Measurements from ENCODE around the gene RTEL1. TPM values are rescaled to one million over a fixed set of nuclear protein-coding genes. Genes with fewer than 3 reads are reported as not detected.

RTEL1 gene
- total RNA-seq, 1 experiment from 2014 or later, result 6.3 TPM

DNA sequence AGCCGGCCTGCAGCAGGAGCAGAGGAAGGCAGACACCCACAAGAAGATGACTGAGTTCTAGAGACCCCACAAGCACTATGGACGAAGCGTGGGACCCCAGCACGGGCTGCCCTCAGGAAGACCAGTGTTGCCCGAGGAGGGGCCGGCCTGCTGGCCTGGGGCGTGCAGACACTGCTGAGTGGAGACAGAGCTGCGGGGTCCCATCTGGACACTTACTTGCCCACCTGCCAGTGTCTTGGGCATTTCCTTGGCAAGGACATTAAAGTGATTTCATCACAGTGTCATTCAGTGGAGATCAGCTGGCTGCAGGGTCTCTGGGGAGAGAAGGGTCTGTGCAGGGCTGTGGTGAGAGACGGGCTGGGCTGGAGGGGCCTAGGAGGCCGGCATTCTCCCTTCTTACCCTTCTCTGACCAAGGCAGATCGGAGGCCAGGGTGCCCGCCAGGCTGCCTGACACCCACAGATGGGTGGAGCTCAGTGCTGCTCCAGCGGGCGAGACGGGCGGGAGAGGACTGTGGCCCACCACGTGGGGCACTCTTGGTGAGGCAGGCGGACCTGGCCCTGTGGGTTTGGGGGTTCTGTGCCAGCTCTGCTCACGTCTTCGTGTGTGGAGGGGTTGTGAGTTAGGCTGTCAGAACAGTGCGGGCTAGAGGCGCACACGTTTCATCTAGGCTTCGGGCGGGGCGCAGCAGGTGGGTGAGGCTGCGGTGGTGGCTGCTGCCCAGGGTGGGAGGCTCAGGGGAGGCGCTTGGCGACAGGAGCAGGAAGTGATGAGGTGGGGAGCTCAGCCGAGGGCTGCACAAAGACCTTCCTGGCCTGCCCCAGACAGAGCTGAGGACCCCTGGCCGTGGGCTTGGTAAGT is 78.0 kb downstream of the RTEL1 start, which contains the start of gene LIME1:
Gene LIME1 (plus strand): TSS at position 806 of the 860 bp plus-strand sequence. CDS start 886 bp downstream, outside the sequence.
- no peak for DNase-seq (ENCODE audit: extremely low read depth, low read depth)

DNA sequence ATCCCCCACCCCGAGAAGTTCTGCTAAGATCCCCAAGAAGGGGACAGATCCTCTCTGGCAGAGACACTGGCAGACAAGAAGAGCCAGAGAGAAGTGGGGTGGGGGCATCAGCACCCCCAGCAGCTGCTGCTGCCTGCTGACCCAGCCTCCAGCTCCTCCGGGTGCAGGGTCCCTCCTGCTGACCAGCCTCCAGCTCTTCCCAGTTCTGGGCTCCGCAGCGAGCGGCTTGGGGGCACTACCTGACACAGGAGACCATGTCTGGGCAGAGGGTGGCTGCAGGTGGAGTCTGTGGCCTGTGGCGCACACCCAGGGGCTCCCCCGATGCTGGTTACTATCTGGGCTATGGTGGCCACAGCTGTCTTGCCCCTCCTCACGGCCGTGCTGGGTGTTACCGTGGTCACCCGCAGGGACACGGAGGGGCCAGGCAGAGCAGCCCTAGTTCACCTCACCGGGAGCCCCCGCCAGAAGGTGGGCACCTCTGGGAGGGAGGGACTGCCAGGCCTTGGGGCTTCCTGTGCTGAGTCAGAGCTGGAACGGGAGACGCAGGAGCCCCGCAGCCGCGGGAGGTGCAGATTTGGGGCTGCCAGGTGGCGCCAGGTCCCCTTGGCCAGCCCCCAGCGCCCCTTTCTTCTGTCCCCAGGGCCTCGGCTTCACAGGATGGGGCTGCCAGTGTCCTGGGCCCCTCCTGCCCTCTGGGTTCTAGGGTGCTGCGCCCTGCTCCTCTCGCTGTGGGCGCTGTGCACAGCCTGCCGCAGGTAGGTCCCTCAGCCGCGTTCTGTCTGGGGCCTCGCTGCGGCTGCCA is 79.0 kb downstream of the RTEL1 start:
- DNase-seq (ENCODE audit: extremely low read depth, low read depth), result no peak

DNA sequence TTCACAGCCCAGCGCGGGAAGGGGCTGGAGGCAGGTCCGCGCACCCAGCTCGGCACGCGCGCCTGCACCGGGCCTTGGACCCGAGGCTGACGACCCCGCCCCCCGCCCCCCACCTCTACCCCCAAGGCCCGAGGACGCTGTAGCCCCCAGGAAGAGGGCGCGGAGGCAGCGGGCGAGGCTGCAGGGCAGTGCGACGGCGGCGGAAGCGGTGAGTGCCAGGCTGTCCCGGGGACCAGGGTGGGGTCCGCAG is 79.5 kb downstream of the RTEL1 start:
- no peak for DNase-seq (ENCODE audit: extremely low read depth, low read depth)

DNA sequence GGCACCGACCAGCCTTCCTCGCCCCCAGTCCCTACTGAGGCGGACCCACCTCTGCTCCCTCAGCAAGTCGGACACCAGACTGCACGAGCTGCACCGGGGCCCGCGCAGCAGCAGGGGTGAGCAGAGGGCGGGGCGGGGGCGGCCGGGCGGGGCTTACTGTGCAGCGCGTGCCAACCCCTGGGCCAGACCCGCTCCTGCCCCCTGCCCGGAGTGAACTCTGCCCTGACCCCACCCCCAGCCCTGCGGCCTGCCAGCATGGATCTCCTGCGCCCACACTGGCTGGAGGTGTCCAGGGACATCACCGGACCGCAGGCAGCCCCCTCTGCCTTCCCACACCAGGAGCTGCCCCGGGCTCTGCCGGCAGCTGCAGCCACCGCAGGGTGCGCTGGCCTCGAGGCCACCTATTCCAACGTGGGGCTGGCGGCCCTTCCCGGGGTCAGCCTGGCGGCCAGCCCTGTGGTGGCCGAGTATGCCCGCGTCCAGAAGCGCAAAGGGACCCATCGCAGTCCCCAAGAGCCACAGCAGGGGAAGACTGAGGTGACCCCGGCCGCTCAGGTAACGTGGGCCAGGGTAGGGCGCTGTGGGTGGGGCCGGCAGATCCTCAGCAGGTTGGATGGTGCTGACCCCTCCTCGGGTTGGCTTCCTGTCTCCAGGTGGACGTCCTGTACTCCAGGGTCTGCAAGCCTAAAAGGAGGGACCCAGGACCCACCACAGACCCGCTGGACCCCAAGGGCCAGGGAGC is 80.0 kb downstream of the RTEL1 start:
- DNase-seq (ENCODE audit: extremely low read depth, low read depth), result no peak

GRCh38 chr20:63738687-63739129 is 80.6 kb downstream of the RTEL1 start:
- DNase-seq (ENCODE audit: extremely low read depth, low read depth), result no peak

DNA sequence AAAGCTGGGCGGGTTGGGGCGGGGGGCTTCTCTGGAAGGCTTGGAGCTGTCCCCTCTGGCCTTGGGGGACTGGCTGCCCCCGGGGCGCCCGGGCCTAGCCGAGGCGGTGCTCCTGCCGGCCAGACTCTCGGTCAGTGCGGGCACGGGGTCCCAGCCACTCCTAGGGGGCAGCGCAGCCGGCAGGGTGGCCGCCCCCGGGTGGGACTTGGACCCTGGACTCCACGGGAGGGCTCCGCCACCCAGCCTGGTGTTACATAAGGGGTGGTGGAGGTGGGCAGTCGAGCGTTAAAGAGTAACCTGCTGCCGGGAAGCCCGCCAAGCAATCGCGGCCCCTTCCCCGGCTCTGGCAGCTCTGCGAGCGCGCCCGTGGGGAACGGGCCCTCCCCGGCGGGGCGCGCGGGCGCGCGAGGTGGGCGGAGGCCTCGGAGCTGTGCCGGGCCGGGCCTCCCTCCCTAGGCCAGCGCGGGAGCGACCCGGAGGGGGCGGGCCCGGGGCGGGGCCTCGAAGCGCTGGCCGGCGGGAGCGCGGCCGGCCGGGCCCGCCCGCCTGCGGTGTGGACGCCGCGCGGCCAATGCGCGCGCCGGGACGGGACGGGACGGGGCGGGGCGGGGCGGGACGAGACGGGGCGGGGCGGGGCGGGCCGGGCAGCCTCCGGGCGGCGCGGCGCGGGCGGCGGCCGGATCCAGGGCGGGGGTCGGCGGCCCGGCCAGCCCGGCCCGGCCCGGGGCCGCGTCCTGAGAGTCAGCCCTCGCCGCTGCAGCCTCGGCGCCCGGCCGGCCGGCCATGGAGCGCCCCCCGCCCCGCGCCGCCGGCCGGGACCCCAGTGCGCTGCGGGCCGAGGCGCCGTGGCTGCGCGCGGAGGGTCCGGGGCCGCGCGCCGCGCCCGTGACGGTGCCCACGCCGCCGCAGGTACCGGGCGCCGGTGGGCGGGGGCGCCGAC is 81.3 kb downstream of the RTEL1 start, which contains the start of gene SLC2A4RG:
Gene SLC2A4RG (plus strand): TSS at position 647 of the 940 bp plus-strand sequence. CDS start 137 bp downstream, at position 784.
- DNase-seq (ENCODE audit: extremely low read depth, low read depth), result peak; percentile 80

- DNase-seq (ENCODE audit: extremely low read depth, low read depth), result no peak
Measured at GRCh38 chr20:63740070-63740626, 82.0 kb downstream of the RTEL1 start.

GRCh38 chr20:63740627-63741353 is 82.7 kb downstream of the RTEL1 start:
- peak; percentile 74 for DNase-seq (ENCODE audit: extremely low read depth, low read depth)

- DNase-seq (ENCODE audit: extremely low read depth, low read depth), result no peak
Measured at GRCh38 chr20:63741354-63741675, 83.2 kb downstream of the RTEL1 start.

DNA sequence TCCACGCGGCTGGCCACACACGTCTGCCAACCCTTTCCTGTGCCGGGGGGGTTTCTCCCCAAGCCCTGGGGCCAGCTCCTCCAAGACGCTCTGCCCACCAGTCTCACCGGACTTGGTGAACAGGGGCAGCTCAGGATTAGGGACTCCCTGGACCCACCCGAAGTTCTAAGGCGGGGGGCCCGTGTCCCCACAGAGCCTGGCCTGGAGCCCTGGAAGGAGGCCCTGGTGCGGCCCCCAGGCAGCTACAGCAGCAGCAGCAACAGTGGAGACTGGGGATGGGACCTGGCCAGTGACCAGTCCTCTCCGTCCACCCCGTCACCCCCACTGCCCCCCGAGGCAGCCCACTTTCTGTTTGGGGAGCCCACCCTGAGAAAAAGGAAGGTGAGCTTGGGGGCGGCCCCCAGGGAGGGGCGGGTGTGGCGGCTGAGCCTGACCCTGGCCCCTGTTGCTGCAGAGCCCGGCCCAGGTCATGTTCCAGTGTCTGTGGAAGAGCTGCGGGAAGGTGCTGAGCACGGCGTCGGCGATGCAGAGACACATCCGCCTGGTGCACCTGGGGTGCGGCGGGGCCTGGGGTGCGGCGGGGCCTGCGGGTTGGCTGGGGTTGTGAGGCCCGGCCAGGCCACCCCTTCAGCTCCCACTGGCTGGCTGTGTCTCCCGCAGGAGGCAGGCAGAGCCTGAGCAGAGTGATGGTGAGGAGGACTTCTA is 83.7 kb downstream of the RTEL1 start:
- DNase-seq (ENCODE audit: extremely low read depth, low read depth), result no peak

GRCh38 chr20:63742381-63743024 is 84.4 kb downstream of the RTEL1 start:
- DNase-seq (ENCODE audit: extremely low read depth, low read depth), result no peak

GRCh38 chr20:63743210-63743970 is 85.3 kb downstream of the RTEL1 start:
- no peak for DNase-seq (ENCODE audit: extremely low read depth, low read depth)

DNA sequence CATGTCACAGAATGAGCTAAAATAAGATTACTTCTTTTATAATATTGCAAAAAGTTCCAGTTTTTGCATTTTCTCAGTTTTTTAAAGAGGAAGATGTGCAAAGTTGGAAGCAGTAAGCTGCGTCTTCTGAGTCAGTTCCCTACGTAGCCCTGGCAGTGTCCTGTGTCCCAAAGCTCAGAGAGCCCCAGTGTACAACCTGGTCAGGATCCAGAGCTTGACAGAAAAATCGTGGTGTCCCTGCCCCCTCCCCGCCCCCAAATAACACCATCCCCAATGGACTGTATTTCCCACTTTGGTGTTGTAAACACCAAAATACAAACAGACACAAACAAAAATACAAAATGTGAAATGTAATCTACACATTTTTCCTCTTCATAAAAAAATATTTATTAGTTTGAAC is 86.0 kb downstream of the RTEL1 start:
- no peak for DNase-seq (ENCODE audit: extremely low read depth, low read depth)

DNA sequence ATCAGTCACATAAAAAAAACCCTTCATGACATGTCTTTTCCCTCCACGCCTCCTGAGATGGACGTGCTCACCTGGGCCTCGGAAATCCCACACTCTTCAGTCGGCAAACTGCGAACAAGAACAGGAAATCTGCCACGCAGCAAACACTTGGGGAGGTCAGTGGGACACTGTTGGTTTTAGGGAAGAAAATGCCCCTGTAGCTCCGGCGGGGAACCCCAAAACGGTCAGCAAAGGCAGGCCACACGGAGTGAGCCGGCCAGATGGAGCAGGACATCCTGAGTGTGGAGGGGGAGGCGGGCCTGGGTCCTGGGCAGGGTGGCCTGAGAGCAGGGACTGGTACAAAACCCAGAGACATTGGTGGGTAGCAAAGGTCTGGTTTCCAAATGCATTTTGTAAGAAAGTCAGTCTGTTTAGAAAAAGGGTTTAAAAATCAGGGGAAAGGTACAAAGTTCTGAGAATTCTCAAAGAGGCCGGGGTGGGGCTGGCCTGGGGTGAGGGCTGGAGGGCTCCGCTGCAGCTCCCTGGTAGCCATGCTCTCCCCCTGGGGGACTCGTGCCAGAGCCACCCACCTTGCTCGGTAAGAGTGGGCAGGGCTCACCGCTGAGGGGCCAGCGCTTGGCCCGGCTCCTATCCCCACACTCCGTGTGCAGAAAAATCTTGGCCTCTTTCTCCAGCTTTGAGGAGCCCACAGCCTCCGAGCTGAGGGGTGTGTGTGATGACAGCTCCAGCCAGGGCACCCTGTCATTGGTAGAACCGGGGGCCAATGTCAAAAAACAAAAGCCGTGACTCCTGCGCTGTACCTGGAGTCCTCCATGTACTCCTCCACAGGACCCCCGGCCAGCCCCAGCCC is 86.7 kb downstream of the RTEL1 start:
- no peak for DNase-seq (ENCODE audit: extremely low read depth, low read depth)

DNA sequence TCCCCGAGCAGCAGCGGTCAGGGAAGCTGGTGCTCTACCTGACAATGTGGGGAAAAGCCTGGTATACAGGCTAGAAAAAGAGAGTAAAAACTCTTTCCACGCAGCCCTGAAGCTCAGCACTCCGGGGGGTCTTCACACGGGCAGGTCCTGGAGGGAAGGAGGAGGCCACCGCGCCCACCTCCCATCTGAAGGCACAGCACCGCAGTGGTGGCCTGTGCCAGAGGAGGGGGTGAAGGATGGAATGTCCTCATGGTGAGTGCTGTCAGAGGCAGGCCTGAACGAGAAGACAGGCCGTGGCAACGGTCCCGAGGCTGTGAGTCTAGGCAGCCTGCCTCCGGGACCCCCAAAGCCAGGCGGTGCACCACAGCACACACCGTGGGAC is 87.3 kb downstream of the RTEL1 start:
- DNase-seq (ENCODE audit: extremely low read depth, low read depth), result no peak
